GM13977 (cell line): ENCODE results near the gene TRIM5.
A peak's percentile ranks its signal among the peaks of the same experiment; 100 is the strongest.
"Not testable (repeated sequence)": the region's sequence is repeated elsewhere in the genome, so short reads cannot be mapped to it uniquely, and the experiment has no call there.

Experiments
- DNase-seq: peaks from one replicate; pipeline ENCODE4 v3.0.0; 2012; ENCODE audit warnings: low spot score
- in situ Hi-C: fragments of 300-500 bp; cut with MboI; formaldehyde crosslinking; loops from one replicate; pipeline ENCODE4 v1.12.0; 2022; ENCODE audit warnings: low sequenced_read_pairs, low pct_unique_long_range_greater_than_20kb, mixed read lengths, inconsistent platforms; ENCODE audit not compliant: unreplicated experiment
- TF ChIP-seq, protein P1 (sequence below): IDR thresholded peaks from 2 replicates; pipeline ENCODE4 v1.5.1; 2012; ENCODE audit warnings: mild to moderate bottlenecking, control low read depth; ENCODE audit not compliant: insufficient read depth; ENCODE audit errors: extremely low read depth, missing control alignments

TRIM5 gene, protein sequence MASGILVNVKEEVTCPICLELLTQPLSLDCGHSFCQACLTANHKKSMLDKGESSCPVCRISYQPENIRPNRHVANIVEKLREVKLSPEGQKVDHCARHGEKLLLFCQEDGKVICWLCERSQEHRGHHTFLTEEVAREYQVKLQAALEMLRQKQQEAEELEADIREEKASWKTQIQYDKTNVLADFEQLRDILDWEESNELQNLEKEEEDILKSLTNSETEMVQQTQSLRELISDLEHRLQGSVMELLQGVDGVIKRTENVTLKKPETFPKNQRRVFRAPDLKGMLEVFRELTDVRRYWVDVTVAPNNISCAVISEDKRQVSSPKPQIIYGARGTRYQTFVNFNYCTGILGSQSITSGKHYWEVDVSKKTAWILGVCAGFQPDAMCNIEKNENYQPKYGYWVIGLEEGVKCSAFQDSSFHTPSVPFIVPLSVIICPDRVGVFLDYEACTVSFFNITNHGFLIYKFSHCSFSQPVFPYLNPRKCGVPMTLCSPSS

DNA sequence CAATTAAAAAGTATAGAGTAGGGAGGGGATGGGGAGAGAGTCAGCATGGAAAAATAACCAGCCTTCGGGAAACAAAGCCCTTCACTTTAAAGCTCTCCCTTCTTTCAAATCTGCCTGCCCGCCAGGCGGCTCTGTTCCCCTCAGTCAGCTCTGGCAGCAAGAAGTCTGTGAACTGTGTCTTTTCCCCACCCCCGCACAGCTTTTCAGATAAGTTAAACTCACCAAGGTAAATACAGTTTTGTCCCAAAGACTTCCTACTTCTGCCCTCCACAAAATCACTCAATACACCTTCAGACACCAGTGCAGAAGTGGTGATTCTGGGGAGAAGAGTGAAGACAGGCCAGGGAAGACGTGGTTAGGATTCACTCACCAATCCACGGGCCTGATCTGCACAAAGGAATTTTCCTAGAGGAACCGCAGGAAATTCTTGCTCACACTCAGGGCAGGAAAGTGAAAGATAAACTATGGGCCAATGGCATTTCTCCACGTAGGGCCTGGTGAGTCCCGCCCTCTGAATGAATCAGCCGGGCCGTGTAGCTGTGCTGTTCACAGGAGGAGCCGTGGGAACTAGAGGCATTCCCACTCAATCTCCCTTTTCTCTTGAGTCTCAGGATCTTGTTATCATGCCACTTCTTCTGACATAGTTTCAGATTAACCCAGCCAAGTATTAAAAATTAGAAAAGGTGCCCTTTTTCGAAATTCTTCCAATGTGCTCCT, at the start of gene TRIM5:
Gene TRIM5, minus strand, starts transcription at position 429 of the 717 bp plus-strand sequence. CDS start 4,897 bp downstream, outside the sequence.
- TF ChIP-seq, protein P1, sequence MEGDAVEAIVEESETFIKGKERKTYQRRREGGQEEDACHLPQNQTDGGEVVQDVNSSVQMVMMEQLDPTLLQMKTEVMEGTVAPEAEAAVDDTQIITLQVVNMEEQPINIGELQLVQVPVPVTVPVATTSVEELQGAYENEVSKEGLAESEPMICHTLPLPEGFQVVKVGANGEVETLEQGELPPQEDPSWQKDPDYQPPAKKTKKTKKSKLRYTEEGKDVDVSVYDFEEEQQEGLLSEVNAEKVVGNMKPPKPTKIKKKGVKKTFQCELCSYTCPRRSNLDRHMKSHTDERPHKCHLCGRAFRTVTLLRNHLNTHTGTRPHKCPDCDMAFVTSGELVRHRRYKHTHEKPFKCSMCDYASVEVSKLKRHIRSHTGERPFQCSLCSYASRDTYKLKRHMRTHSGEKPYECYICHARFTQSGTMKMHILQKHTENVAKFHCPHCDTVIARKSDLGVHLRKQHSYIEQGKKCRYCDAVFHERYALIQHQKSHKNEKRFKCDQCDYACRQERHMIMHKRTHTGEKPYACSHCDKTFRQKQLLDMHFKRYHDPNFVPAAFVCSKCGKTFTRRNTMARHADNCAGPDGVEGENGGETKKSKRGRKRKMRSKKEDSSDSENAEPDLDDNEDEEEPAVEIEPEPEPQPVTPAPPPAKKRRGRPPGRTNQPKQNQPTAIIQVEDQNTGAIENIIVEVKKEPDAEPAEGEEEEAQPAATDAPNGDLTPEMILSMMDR, result peak; percentile 71
- peak; percentile 87 for DNase-seq
- in situ Hi-C loops, result no loop called here

DNA sequence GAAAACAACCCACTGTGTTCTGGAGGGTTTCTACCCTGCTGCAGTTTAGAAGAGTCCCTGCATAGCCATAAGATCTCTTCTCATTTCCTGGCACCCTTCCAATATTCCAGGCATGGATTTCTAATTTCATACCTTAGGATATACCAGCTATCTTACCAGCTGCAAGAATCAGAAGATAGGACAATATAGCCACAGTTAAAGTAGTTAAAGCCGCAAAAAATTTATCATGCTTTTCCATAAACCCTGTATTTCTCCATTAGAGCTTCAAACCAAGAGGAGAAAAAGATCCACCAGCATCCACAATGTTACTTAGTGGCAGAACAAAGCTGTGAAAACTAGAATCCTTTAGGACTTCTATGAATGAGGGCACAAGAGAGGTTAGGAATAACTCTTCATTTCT, 42.8 kb upstream of the TRIM5 start:
- in situ Hi-C loops, result no loop called here
- TF ChIP-seq, protein P1, result no peak
- DNase-seq, result no peak

DNA sequence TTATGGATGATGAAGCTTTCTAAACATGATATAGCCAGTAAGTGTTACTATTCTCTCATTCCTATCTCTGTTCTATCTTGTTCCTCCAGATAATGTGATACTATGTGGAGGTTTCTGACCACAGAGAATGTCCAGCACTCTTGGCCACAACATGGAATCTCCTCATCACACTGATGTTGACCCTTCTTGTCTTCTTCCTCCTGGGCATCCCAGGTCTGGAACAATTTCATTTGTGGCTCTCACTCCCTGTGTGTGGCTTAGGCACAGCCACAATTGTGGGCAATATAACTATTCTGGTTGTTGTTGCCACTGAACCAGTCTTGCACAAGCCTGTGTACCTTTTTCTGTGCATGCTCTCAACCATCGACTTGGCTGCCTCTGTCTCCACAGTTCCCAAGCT, 41.5 kb upstream of the TRIM5 start:
- no peak for DNase-seq
- TF ChIP-seq, protein P1, result no peak
- in situ Hi-C loops, result no loop called here

DNA sequence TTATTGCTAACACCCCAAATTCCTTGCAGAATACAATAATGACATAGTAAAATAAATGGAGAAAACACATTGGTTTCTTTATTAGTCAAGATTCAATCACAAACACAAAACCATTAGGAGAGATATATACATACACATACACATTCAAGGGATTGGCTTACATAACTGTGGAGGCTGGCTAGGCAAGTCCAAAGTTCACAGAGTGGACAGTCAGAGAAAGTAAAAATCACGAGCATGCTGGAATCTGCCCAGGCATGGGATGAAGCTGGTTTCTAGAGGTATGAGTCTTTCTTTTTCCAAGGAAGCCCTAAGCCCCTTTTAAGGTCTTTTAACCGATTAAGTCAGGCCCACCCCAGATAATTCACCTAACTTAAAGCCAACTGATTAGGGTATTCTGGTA, 37.7 kb upstream of the TRIM5 start:
- no peak for DNase-seq
- TF ChIP-seq, protein P1, result no peak
- in situ Hi-C loops, result no loop called here

DNA sequence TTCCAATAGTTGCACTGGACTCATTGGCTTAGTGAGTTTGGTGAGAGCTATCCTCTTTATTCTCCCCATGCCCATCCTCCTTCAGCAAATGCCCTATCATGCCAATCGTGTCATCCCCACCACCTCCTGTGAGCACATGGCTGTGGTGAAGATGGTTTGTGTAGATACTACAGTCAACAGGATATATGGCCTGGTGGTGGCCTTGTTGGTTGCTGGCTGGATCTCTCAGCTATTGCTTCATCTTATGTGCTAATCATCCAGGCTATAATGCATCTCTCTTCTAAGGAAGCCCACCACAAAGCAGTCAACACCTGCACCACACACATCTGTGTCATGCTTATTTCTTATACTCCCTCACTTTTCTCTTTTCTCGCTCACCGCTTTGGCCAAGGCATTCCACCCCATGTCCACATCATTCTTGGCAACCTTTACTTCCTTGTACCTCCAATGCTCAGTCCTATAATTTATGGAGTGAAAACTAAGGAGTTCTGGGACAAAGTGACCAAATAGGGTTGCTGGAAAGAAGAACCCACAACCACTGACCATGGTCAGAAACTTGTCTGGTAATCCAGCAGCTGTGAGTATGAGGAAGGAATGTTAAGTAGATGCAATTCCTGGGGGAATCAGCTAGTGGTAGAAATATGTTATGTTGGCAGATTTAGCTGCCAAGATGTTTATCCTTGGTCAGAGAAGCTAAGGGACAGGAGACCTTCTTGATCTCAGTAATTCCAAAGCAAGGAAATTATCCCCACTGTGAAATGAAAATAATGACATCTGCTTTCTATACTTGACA, 35.0 kb upstream of the TRIM5 start:
- in situ Hi-C loops, result no loop called here
- DNase-seq, result no peak
- TF ChIP-seq, protein P1, result no peak

DNA sequence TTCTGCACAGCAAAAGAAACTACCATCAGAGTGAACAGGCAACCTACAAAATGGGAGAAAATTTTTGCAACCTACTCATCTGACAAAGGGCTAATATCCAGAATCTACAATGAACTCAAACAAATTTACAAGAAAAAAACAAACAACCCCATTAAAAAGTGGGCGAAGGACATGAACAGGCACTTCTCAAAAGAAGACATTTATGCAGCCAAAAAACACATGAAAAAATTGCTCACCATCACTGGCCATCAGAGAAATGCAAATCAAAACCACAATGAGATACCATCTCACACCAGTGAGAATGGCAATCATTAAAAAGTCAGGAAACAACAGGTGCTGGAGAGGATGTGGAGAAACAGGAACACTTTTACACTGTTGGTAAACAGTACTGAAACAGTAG, 31.6 kb upstream of the TRIM5 start:
- DNase-seq, in situ Hi-C loops: not testable (repeated sequence)
